ENCODE data around the gene NADK.

Gene NADK

GRCh38 chr1:1777950-1778662 lies at the start of gene NADK:
NADK (minus strand) TSS chr1:1778470; CDS start chr1:1765406, 13,064 bp downstream.
- no peak for DNase-seq (ENCODE audit: low read depth)

DNA sequence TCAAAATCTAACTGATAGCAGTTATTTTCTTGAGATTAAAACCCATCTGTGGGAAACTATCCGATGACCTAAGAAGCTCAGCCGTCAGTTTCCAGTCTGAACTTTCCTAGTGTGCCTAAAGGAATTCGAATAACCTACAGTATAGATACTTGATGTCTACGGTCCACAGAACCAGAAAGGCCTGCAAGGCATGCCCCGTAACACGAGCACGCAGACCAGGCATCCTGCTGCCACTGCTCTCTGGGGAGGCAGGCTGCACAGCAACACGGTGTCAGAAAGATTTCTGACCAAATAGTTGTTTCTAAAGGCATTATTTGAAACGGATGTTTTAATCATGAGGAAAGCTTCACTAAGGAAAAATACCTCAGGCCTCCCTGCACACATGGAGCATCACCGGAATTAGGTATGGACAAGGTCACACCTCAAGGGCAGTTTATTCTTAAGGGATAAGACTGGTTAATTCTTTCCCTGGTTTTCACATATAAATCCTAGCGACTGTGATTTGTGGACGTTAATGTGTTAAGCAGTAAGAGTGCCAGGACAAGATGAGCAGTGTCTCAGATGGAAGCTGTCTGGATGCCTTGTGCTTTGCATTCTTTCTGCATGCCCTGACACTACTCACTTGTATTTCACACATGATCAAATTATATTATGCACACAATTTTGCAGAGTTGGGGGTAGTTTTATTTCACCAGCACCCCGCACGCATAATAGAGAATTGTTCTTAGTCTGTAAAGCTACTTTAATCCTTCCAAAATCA lies 49.0 kb upstream of the NADK start:
- DNase-seq (ENCODE audit: low read depth), result no peak

- no peak for DNase-seq (ENCODE audit: low read depth)
These were observed 48.3 kb upstream of the NADK start for GRCh38 chr1:1826356-1827088.

DNA sequence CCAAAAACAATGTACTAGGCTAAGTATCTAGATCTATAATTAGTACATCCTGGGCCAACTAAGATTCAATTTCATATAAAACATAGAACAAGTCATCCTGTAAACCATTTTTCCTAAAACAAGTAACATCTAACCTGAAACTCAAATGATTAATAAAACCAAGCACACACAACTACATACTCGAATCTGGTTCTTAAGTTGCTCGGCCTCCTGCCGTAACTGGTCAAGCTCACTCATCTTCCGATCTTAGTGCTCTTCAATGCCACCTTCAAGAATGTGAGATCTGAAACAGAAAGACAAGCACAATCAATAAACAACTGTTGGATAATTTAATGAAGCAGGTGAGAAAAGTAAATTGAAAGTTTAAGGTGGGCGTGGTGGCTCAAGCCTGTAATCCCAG lies 46.9 kb upstream of the NADK start:
- DNase-seq (ENCODE audit: low read depth), result no peak

- no peak for DNase-seq (ENCODE audit: low read depth)
These were observed 41.5 kb upstream of the NADK start for GRCh38 chr1:1819762-1820161.

GRCh38 chr1:1817221-1817620 lies 39.0 kb upstream of the NADK start:
- no peak for DNase-seq (ENCODE audit: low read depth)

- no peak for DNase-seq (ENCODE audit: low read depth)
These were observed 37.5 kb upstream of the NADK start for GRCh38 chr1:1815606-1816281.

- no peak for DNase-seq (ENCODE audit: low read depth)
These were observed 31.2 kb upstream of the NADK start for GRCh38 chr1:1809489-1809888.

DNA sequence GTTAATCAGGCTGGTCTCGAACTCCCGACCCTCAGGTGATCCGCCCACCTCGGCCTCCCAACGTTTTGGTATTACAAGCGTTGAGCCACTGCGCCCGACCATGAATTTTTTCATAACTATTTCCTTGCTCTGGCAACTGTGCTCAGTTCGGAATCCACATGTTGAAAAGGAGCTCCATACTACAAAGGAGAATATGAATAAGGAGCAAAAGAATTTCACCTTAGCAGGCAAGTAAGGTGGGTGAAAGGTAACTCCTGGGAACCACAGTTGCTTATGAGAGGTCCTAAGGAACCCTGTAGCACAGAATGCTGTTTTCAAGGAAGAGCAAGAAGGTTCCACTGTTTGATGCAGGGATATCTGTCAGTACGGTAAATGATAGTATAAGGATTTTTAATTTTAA lies 29.9 kb upstream of the NADK start:
- DNase-seq (ENCODE audit: low read depth), result no peak

DNA sequence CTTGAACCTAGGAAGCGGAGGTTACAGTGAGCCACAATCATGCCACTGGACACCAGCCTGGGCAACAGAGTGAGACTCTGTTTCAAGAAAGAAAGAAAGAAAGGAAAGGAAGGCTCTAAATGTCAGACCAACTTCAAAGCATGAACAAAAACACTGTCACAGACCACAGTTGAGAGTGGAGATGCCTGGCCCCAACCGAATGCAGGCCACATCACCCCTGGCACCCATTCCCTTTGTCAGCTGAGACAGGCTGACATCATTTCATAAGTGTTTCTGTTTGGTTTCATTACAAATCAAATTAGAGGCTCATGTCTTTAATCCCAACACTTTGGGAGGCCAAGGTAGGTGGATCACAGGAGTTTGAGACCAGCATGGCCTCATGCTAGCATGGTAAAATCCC lies 28.6 kb upstream of the NADK start:
- DNase-seq (ENCODE audit: low read depth), result no peak

DNA sequence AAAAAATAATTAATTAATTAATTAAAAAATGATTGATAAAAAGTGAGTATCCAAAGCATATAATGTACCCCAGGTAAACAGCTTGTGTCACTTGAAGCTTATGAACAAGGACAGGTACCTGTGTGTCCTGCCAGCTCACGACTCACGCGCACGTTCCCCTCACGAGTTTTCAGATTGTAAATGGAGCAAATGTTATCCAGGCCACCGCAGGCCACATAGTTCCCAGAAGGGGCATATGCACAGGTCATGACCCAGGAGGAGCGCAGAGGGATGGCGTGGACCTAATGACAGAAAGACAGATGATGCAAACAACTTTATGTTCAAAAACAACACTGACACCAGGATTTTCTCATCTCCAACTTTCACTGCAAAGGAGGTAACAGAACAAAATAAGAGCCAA lies 26.0 kb upstream of the NADK start:
- no peak for DNase-seq (ENCODE audit: low read depth)

DNA sequence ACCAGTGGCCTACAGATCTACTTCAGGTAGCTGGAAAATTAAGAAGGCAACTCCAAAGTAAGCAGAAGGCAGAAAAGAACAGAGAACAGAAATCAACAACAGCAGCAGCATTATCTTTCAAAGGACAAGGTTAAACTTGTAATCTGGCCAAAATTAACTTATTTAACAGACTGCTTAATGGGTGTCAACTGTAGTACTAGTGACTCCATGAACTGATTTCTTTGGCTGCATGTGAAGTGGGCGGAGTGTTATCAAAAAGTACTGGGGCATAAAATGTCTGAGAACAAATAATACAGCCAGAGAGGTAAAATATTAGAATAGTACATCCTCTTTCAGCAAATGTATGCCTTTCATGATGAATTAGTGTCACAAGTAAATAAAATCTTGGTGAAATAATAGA lies 24.6 kb upstream of the NADK start:
- DNase-seq (ENCODE audit: low read depth), result no peak

DNA sequence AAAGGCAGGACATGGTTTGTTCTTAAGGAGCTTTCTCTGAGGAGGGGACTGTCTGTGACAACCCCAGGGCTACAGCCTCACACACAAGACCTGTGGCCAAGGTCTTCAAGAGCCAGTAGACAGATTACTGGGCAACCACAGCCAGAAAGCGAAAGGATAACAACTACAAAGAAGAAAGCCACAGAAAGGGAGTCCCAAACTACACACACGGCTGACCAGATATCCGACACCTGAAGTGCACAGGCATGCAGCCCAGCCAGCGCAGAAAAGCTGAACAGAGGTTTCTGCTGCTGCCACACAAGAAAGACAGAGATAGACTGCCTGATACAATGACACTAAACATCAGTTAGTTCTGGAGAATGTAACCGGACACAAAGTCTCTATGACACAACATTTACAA lies 21.4 kb upstream of the NADK start:
- no peak for DNase-seq (ENCODE audit: low read depth)

DNA sequence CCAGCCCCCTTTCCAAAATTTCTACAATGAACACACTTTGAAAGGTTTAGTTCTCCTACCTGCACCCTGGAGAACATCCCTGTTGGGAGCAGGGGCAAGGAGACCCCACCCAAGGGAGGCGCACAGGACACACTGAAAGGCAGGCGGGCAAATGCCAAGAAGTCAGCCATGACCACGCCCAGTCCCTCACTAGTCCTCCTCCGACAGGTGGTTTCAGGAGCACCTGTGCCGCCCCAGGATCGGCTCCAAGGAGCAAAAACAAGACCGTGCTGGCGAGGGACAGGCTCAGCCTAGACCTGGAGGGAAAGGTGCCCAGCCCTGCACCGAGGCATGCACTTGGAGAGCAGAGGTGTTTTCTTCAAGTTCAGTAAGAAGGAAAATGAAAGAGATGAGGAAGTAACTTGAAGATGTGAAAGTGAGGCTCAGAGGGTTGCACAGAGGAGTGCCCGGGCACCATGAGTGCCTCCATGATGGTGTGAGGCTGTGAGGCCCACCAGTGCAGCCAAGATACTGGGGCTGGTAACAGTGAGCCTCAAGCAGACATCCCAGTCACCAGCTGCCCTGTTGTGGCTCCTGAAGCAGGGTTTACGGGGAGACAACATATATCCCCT lies 19.6 kb upstream of the NADK start:
- no peak for DNase-seq (ENCODE audit: low read depth)

DNA sequence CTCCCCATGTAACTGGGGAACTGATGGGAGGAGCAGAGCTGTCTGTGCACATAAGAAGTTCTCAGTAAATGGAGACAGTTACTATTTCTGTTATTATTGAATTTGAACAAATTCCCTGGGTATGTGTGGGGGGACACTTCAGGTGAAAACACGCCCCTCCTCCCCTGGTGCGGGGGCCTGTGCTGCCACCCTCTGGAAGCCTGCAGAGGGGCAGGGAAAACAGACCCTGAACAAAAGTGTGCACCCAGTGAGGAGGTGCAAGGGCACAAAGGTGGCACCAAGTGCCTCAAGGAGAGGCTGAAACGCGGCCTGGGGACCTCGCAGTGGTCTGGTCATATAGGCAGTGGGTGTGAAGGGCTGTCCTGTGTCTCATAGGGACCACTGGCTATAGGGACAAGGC lies 18.2 kb upstream of the NADK start:
- DNase-seq (ENCODE audit: low read depth), result no peak

DNA sequence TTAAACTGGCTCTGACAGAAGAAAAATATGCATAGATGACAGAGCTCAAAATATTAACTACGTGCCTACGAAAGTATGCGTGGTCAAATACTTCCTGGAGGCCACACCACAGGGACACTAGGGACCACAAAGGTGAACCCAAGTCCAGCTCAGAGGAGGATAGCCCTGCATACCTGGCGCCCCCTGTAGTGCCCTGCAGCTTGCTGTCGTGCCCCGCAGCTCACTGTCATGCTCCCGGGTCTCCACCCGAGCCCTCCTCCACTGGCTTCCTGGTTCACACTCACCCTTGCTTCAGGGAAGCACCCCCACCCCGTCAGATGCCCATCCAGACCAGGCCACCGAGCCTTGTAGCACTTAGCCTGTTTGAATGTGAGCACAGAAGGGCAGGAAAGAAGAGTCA lies 16.7 kb upstream of the NADK start:
- DNase-seq (ENCODE audit: low read depth), result no peak

GRCh38 chr1:1793481-1794244 lies 15.4 kb upstream of the NADK start:
- no peak for DNase-seq (ENCODE audit: low read depth)

GRCh38 chr1:1788646-1789431 lies 10.6 kb upstream of the NADK start:
- DNase-seq (ENCODE audit: low read depth), result no peak

GRCh38 chr1:1788136-1788535 lies 9.9 kb upstream of the NADK start:
- no peak for DNase-seq (ENCODE audit: low read depth)

DNA sequence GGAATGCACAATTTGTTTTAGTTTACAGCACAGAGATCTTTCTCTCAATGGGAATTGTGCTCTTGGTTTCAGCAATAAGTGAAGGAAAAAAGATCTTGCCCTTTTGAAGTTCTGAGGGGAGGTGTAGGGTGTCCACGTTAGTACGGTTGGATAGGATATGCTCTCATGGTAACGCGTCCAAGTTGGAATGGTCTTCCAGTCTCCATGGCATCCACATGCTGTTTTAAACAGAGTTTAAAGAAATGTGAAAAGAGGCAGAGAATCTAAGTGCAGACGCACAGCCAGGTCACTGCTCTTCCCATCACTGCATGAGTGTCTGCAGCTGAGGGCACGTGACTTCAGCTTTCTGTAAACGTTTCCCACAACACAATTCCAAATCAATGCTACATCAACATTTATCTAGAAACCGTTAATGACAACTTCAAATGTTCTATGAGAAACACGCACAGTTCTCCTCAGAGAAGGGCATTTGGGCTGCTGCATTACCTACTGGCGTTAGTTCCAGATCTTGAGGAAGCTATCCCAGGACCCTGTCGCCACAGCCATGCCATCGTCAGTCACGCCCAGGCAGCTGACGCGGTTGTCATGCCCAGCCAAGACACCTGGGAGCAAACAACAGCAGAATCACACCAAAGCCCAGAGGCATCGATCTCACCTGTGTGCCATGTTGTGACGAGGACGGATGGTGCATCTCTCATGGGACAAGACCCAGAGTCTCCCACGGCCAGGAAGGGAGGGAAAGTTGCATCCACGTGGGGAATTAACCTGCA lies 8.8 kb upstream of the NADK start:
- DNase-seq (ENCODE audit: low read depth), result no peak

Data from GM04503 (cell line).